CD4-positive, alpha-beta T cell treated with Interleukin-6 at 100 ng/mL for 8 hours (primary cell): ENCODE measurements around the gene NCOA7.

Source experiments
- DNase-seq: peaks from one replicate; pipeline ENCODE4 v3.0.0-alpha.2; 2020; ENCODE audit warnings: mixed read lengths, low spot score

Gene NCOA7

DNA sequence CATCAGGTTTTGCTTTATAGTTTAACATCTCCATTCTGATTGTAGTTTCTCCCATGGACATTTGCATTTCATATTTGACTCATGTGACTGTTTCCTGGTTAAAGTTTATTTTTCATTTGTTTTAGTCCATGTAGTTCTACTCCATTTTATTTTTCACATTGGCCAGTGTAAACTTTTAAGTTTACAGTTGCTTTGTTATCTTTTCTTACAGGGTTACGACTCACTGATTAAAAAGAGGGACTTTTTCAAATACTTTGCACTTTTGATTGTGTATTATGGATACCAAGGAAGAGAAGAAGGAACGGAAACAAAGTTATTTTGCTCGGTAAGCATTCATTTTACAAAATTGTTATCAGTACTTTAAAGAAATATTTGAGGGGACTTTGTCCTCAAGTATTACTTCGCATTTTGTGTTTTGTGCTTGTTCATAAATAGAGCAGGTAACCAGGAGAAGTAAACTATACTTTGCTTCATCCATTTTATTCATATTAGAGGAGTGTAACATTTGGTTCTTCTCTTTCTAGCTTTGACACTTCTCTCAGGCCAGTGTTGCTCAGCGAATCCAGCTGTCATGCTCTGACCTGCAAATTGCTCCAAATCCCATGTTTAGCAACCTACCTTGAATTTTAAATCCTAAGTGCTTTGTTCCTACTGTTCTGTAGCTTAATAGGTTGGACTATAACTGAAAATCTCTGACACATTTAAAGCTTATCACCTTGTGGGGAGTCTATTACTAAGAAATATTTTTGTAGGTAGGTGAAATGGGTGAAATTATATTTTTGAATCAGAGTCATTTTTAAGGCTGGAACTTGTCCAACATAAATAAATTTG lies 24.5 kb downstream of the NCOA7 start:
- DNase-seq: no peak

DNA sequence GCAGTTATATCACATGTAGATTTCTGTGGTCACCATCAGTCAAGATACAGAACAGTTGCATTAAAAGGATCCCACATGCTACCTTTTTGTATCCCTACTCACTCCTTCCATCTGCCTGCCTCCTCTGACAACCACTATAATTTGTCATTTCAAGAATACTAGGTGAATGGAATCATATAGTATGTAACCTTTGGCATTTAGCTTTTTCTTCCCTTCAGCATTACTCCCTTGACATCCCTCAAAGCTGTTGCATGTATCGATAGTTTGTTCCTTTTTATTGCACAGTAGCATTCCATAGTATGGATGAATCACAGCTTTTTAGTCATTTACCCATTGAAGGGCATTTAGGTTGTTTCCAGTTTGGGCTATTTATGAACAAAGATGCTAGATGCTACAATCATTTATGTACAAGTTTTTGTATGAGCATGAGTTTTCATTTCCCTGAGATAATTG lies 26.1 kb downstream of the NCOA7 start:
- no peak for DNase-seq

DNA sequence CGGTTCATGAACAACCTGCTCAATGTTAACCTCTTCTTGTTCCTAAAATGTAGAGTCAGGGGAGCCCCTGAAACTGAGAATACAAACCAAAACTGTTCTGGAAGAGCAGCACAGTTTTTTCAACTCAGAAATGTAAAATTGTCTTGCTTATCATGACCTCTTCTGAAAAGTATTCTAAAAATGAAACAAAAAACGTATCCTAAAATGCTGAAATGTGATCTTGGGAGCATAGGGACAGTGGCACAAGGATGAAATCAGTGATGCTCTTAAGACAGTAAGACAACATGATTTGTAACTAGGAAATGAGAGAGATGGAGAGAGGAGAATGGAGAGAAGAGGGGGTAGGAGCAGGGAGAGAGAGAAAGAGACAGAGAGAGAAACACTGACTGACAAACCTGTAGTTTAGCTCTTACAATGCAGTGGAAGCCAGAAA lies 27.5 kb downstream of the NCOA7 start:
- DNase-seq: no peak

DNA sequence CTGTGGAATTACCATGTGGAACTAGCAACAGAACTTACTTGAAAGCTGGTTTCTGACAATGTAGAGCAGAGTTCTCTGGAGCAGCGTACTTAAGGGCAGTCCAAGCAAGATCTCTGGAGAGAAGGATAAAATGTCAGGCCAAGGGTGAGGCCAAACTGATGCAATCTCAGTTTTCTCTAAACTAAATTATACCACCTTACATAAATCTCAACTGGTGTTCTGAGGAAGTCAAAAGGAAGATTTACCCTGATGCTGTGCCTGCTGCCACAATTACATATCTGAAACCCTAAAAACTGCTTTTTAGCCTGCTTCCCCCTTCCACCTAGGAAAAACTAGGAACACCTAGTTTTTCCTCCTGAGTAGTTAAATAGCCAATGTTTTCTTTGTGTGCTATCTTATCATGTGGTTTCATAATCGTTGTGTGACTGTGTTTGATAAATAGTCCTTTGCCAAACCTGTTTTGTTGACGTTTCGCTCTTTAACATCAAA lies 28.1 kb downstream of the NCOA7 start:
- no peak for DNase-seq

DNA sequence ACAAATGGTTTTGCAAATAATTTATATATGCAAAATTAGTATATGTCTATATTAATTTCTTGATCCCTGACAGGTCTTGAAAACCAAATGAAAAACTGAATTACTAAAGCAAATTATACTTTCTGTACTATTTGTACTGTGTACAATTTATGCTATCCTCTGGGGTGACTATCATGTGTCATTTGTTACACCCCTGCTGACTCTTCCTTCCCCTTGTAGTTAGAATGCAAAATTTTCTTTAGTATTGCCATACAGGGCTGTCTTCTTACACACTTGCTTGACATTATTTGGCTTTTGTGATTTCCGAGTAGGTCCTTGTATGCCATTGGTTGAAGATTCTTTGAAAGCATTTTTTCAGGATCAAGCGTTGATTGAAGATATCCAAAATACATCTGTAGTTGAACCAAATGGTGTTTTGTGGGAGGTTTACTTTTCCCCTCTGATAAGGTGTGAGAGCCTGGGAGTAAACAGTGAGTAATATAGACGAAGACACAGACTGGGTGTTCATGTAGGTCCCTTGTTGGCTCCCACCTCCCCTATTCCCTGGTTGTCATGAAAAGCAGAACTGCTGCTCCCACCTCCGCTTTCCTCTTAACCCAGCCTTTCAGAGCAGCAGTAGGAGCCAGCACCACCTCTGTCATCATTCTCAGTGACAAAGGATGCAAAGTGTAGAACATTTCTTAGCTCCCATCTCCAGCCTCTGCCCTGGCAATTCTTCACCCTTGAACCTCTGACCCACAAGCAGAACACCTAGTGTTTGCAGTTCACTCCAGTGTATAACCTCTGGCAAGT lies 29.0 kb downstream of the NCOA7 start:
- DNase-seq: no peak

DNA sequence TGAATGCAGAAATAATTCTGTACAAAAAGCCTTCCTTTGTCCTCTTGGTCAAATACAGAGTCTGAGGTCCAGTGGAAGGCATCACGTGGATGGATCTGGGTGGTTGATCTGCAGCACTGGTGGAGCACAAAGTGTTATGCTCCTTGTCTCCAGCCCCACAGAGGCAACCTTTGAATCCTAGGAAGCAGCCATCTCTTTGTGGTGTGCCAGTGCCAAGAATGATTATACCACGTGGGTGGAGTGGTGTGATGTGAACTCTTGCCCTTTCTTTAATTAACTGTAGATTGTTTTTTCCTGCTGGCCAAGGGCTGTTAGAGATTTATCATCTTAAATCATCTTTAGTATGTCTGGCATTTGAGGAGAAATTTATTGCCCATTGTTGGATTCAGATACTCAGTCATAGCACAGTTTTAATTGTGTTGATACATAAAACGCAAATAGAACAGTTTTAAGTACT lies 31.1 kb downstream of the NCOA7 start:
- no peak for DNase-seq

DNA sequence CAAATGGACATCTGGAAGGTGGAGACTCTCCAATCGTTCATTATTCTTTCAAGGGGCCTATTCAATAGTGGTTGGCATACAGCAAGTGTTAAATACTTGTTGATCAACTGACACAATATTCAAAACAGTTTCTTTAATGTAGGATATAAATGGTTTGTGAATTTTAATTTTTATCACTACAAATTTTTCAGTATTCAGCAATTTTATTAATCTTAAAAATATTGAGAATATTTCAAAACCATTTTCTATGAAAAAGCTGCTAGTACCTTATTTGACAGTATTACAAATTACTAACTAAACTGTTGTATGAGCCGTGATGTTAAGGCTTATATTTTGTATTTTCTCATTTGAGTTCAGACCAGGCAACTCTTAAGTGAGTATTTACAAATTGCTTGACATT lies 32.4 kb downstream of the NCOA7 start:
- DNase-seq: no peak

DNA sequence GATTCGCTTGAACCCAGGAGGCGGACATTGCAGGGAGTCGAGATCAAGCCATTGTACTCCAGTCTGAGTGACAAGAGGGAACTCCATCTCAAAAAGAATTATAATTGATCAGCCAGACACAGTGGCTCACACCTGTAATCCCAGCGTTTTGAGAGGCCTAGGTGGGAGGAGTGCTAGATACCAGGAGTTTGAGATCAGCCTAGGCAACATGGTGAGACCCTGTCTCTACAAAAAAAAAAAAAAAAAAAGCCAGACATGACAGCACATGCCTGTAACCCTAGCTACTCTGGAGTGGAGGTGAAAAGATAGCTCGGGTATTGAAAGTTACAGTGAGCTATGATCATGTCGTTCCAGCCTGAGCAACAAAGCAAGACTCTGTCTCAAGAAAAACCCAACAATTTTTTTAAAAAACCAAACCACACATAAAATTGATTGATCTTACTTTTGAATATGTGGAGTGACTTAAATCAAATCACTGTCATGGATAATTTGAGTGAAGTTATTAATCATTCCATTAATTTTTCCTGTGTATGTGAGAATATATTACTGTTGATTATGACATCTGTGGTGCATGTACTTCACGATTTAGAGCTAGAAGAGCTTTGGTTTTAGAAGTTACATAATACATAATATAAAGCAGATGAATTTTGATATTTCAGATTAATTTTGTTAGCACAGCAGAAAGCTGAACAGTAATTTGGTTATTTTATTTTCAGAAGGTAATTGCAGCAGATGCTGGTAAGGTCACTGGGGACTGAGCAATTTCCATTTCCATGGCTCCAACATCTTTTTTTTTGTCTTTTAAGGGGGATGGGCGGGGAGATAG lies 34.4 kb downstream of the NCOA7 start:
- no peak for DNase-seq

DNA sequence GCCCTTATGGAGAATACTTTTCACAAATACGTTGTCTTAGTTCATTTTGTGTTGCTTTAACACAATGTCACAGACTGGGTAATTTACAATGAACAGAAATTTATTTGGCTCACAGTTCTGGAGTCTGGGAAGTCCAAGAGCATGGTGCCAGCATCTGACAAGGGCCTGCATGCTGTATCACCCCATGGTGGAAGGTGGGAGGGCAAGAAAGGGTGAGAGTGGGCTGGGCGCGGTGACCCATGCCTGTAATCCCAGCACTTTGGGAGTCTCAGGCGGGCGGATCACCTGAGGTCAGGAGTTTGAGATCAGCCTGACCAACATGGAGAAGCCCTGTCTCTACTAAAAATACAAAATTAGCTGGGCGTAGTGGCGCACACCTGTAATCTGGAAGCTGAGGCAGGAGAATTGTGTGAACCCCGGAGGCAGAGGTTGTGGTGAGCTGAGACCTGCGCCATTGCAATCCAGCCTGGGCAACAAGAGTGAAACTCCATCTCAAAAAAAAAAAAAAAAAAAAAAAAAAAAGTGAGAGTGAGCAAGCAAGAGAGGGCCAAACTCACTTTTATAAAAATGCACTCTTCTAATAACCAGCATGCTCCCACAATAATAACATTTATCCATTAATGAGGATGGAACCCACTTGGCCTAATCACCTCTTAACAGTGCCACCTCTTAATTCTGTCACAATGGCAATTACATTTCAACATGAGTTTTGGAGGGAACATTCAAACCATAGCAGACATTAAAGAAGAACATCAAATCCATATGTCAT lies 36.1 kb downstream of the NCOA7 start:
- no peak for DNase-seq

DNA sequence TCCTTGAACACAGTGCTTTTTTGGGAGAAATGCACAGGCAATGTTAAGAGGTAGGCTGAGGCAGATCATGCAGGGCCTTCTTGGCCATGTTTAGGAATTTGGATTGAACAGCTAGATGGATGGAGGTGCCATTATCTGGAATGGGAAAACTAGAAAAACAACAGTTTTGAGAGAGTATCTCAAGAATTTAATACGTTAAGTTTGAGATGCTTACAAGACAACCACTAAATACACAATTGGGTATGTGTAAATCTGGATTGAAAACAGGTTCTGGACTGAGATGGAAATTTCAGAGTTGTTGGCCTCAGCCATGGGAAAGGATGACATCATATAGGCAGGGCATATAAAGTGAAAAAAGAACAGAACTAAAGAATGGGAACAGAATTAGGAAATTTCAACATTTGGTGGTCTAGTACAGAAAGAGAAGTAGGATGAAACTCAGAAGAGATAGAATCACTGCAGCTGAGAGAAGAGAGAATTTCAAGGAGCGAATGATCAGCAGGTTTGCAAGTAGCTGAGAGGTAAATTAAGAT lies 37.1 kb downstream of the NCOA7 start:
- DNase-seq: no peak

DNA sequence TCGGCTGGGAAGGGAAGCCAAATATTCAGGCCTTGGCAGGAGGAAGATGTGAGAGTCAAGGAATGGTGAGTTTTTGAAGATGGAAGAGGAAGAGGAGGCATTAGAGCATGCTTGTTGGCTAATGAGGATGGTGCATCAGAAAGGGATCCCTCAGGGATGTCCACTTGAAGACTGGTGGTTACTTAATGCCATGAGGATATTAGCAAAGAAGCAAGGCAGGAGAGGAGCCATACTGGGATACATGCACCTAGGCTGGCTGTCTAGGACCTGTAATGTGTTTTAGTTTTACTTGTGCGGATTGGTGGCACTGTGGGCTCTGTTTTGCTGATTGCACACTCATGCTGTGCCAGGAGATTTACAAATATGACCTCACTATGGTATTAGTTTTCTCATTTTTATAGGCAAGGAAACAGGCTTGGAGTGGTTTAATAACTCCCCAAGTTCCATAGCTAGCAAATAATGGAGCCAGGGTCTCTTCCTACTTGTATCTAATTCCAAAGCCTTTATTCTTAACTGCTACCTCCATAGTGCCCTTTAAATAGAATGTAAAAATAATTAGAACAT lies 37.8 kb downstream of the NCOA7 start:
- no peak for DNase-seq

DNA sequence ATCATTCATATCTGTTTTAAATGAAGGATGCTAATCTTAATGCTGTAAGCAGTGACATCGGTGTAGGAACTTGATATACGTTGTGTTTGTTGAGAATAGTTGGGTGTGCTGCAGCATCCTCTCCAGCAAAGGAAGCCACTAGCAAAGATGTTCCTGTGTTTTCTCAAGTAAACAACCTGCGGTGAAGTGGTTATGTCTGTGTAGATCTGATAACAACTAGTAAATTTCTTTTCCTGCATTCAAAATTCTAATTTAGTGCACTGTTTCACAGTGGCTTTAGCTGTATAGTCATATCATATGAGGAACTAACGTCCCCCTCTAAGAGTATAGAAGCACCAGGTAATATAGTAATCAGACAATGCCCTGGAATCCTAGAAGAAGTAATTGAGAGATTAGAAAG lies 38.7 kb downstream of the NCOA7 start:
- peak; percentile 61 for DNase-seq

DNA sequence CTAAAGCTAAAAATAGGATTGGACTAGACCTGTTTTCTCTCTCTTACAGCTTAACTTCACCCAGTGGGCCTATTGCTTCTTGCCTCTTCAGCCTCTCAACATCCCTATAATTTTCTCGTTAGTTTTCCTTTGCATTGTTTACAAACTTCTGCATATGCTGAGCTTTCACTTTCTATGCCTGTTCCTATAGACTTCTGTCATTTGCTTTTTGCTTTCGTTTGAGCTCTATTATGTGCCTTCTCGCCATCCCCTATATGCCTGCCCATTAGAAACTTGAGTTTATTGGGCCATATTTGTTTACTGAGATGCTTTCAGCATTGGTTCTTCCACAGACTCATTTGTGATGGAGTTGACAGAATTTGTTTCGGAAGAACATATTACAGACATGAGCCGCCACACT lies 40.9 kb downstream of the NCOA7 start:
- DNase-seq: no peak

DNA sequence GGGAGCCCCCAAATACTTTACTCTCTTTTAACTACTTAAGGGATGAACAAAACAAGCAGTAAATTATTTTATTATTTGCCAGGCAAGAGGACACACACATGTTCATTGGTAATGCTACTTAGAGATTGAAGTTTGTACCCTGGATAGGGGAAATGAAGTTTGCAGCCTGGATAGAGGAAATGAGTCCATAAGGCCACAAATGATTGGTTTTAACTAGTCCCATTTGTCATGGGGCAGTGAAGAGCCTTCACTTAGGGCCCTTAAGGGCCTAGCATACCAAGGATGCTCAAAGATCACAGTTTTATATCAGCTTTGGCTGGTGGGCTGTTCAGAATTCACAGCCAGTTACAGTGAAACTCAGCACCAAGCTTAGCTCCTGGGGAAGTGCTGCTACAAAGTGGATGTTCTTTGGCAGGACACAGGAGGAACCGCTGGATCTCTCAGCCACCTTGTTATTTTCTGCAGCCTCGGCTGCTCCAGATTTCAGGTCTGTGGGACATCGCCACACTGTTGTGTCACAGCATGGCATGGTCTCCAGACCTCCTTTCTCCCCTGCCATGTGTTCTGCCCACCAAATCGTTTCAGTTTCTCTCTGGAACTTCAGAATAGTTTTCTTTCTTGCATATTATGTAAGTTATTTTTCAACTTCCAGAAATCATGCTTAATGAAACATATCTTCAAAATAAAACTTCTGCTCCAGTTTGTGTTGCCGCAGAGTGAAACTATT lies 41.8 kb downstream of the NCOA7 start:
- DNase-seq: no peak

DNA sequence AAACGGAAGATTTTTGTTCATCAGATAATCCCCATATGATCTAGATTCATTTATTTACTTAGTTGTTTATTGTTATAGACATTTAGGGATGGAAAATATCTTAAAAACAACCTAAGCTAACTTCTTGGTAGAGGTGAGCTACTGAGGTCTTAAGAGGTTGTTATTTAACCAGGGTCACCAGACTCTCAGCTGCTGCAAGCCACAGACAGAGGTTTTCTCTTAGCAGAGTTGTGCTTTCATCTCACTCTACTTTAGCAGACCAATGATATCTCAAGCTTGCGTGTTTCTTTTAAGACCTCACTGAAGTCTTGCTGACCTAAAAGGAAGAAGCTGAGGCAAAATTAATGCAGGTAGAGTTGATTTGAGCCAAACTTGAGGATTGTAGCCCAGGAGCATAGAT lies 43.6 kb downstream of the NCOA7 start:
- peak; percentile 21 for DNase-seq

DNA sequence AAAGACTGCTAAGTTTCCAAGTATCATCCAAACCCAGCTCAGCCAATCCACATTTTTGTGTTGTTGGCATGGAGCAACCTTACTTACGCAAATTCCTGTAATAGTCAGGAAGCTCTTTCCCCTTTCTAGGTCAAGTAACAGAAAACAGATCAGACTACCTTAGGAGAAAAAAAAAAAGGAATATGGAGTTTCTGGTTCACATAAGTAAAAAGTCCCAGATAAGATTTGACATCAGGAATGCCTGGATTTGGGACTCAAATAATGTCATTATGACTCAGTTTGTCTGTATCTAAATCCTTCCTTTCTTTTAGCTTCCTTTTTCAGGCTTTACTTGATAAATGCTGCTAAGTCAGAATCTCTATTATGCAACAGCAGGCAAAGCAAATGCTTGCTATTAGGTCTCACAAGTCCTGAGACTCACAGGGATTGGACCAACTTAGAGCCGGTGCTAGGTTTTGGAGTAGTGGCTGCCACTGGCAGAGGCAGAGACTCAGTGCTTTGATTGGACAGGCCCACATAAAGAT lies 44.5 kb downstream of the NCOA7 start:
- no peak for DNase-seq

DNA sequence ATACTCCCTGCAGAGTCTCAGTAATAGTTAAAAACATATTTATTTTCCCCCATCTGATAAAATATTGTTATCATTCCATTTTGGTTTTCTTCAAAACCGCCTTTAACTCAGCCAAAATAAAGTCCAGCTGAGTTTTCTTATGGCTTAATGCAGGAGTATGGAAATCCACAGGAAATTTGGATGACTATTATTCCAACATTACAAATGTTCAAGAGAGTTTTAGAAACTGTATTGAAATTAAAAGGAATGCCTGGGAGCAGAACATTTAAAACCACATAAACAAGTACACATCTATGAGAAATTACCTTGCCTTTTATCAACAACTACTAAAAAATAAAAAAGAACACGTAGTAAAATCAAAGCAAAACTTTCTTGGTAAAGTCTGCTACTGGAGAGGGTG lies 45.7 kb downstream of the NCOA7 start:
- no peak for DNase-seq

DNA sequence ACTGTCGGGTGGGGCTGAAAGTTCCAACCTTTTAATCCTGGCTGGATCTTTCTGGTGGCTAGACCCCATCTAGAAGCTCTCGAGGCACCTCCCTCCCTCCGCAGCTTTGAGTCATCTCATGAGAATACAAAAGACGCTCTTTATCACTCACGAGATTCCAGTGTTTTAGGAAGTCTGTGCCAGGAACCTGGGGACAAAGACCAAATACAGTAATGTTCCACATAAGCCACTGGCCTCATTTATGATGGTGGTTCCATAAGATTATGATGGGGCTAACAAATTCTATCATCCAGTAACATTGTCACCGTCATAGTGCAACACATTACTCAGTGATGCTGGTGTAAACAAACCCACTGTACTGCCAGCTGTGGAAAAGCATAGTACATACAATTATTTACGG lies 48.7 kb downstream of the NCOA7 start:
- no peak for DNase-seq

DNA sequence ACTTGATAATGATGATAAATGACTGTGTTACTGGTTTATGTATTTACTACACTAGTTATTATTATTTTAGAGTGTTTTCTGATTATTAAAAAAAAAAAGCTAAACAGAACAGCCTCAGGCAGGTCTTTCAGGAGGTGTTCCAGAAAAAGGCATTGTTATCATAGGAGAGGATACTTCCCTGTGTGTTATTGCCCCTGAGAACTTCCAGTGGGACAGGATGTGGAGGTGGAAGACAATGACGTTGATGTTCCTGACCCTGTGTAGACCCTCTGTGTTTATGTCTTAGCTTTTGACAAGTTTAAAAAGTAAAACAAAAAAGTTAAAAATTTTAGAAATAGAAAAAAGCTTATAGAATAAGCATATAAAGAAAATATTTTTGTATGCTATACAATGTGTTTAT lies 49.1 kb downstream of the NCOA7 start:
- DNase-seq: no peak
